Neural crest cell (in vitro differentiated cells): ENCODE results near the gene NUPR1. TPM values are rescaled to one million over a fixed set of nuclear protein-coding genes. Genes with fewer than 3 reads are reported as not detected.
A peak's percentile ranks its signal among the peaks of the same experiment; 100 is the strongest.
"Not testable (repeated sequence)": the region's sequence is repeated elsewhere in the genome, so short reads cannot be mapped to it uniquely, and the experiment has no call there.

Experiments used
- DNase-seq: peaks from one replicate; pipeline ENCODE4 v3.0.0; 2021; ENCODE audit warnings: low read depth, mixed read lengths, low spot score
- H3K27ac Mint-ChIP-seq: one replicate; pipeline ENCODE4 v1.8.0; 2021; ENCODE audit warnings: mild to moderate bottlenecking, mixed read lengths; ENCODE audit not compliant: unreplicated experiment
- H3K27me3 Mint-ChIP-seq: 2 replicates; pipeline ENCODE4 v1.8.0; 2021; ENCODE audit warnings: low read depth, mild to moderate bottlenecking, mixed read lengths
- H3K36me3 Mint-ChIP-seq: 2 replicates; pipeline ENCODE4 v1.8.0; 2021; ENCODE audit warnings: low read depth, mild to moderate bottlenecking, mixed read lengths
- H3K4me1 Mint-ChIP-seq: 2 replicates; pipeline ENCODE4 v1.8.0; 2021; ENCODE audit warnings: mixed read lengths
- H3K4me3 Mint-ChIP-seq: one replicate; pipeline ENCODE4 v1.8.0; 2021; ENCODE audit warnings: mild to moderate bottlenecking, mixed read lengths
- H3K9me3 Mint-ChIP-seq: 2 replicates; pipeline ENCODE4 v1.8.0; 2021; ENCODE audit warnings: mixed read lengths
- CTCF ChIP-seq: fragments of 200-600 bp; sonication (generic); conservative IDR thresholded peaks from 2 replicates; pipeline ENCODE4 v1.5.0; 2021; ENCODE audit warnings: antibody characterized with exemption, mild to moderate bottlenecking
- total RNA-seq: library from RNA; stranded (reverse); gene quantifications from 2 replicates; pipeline ENCODE4 v1.2.1, GENCODE V29; 2021

NUPR1 gene
- total RNA-seq, 1 donor from 2014 or later, result not detected

- Mint-ChIP-seq H3K4me1 (peaks cover 21% of the 10 kb centered on the region), H3K4me3 (no peak overlapping the region), H3K27ac (no peak overlapping the region), H3K27me3 (no peaks in the 10 kb centered on the region), H3K9me3 (peaks cover 9% of the 10 kb centered on the region), H3K36me3 (peaks cover 15% of the 10 kb centered on the region)
- TF ChIP-seq CTCF, result no peak
- no peak for DNase-seq
These were observed 30.2 kb upstream of the NUPR1 start for GRCh38 chr16:28569021-28569420.

- peak overlapping the region; percentile 31 for H3K27ac Mint-ChIP-seq
- no peaks in the 10 kb centered on the region for H3K27me3 Mint-ChIP-seq
- no peak for DNase-seq
- peaks cover 15% of the 10 kb centered on the region for H3K36me3 Mint-ChIP-seq
- no peak overlapping the region for H3K4me3 Mint-ChIP-seq
- no peak for TF ChIP-seq CTCF
- H3K9me3 Mint-ChIP-seq, result peaks cover 9% of the 10 kb centered on the region
- peaks cover 7% of the 10 kb centered on the region for H3K4me1 Mint-ChIP-seq
These were observed 28.5 kb upstream of the NUPR1 start for GRCh38 chr16:28567292-28567691.

GRCh38 chr16:28566233-28566925 lies 27.6 kb upstream of the NUPR1 start:
- H3K4me1 Mint-ChIP-seq, H3K4me3 Mint-ChIP-seq: not testable (repeated sequence)

GRCh38 chr16:28563218-28563617 lies 24.4 kb upstream of the NUPR1 start:
- Mint-ChIP-seq H3K4me1 (no peaks in the 10 kb centered on the region), H3K4me3 (no peak overlapping the region), H3K9me3 (peaks cover 9% of the 10 kb centered on the region), H3K27ac (no peak overlapping the region), H3K36me3 (peaks cover 24% of the 10 kb centered on the region), H3K27me3 (no peaks in the 10 kb centered on the region)
- no peak for TF ChIP-seq CTCF
- DNase-seq, result no peak

More at GRCh38 chr16:28566233-28566925, 27.6 kb upstream of the NUPR1 start:
- H3K9me3 Mint-ChIP-seq, H3K27me3 Mint-ChIP-seq, DNase-seq: not testable (repeated sequence)
- peaks cover 15% of the 10 kb centered on the region for H3K36me3 Mint-ChIP-seq
- peak overlapping the region; percentile 62 for H3K27ac Mint-ChIP-seq

- peaks cover 3% of the 10 kb centered on the region for H3K4me1 Mint-ChIP-seq
- no peak for DNase-seq
- no peak overlapping the region for H3K27ac Mint-ChIP-seq
- peaks cover 3% of the 10 kb centered on the region for H3K9me3 Mint-ChIP-seq
- H3K27me3 Mint-ChIP-seq, result no peaks in the 10 kb centered on the region
- TF ChIP-seq CTCF, result no peak
- peaks cover 21% of the 10 kb centered on the region for H3K36me3 Mint-ChIP-seq
- no peak overlapping the region for H3K4me3 Mint-ChIP-seq
These were observed 23.4 kb upstream of the NUPR1 start for GRCh38 chr16:28562199-28562598.

- Mint-ChIP-seq H3K27me3 (no peaks in the 10 kb centered on the region), H3K36me3 (peaks cover 20% of the 10 kb centered on the region), H3K4me3 (no peak overlapping the region), H3K27ac (no peak overlapping the region), H3K9me3 (peaks cover 2% of the 10 kb centered on the region), H3K4me1 (peaks cover 9% of the 10 kb centered on the region)
- no peak for TF ChIP-seq CTCF
- no peak for DNase-seq
These were observed 22.9 kb upstream of the NUPR1 start for GRCh38 chr16:28561557-28562187.
